Keratinocyte (primary cell): ENCODE results near the gene CLECL1. TPM values are rescaled to one million over a fixed set of nuclear protein-coding genes. Genes with fewer than 3 reads are reported as not detected.

Source experiments
- DNase-seq: peaks from one replicate; pipeline ENCODE4 v3.0.0-alpha.2; 2011; ENCODE audit warnings: low read depth, missing footprints, low spot score
- FAIRE-seq: peaks from 2 replicates; lab custom pipeline; 2011; peaks lifted over from hg19 to GRCh38; lab: Jason Lieb, UNC
- H2AFZ ChIP-seq: 2 replicates; pipeline ENCODE4 v1.6.0; 2012; ENCODE audit warnings: low read length, control low read depth, inconsistent platforms; ENCODE audit not compliant: control insufficient read depth
- H3K27ac ChIP-seq: 2 replicates; pipeline ENCODE4 v1.5.1; 2011; ENCODE audit warnings: low read length; ENCODE audit not compliant: control insufficient read depth, insufficient read depth
- H3K27me3 ChIP-seq: 3 replicates; pipeline ENCODE4 v1.6.0; 2011; ENCODE audit warnings: low read length; ENCODE audit not compliant: control insufficient read depth, insufficient read depth; ENCODE audit errors: extremely low read depth
- H3K36me3 ChIP-seq, 2 experiments: 2 replicates in 1 of 2; 3 replicates in 1 of 2; pipeline ENCODE4 v1.5.1; 2011; ENCODE audit warnings: low read length in 2 of 2, mild to moderate bottlenecking in 1 of 2; ENCODE audit not compliant: control insufficient read depth in 2 of 2, insufficient read depth in 2 of 2; ENCODE audit errors: extremely low read depth in 1 of 2
- H3K4me1 ChIP-seq: 3 replicates; pipeline ENCODE4 v1.5.1; 2011; ENCODE audit warnings: low read length; ENCODE audit not compliant: control insufficient read depth, insufficient read depth; ENCODE audit errors: extremely low read depth
- H3K4me2 ChIP-seq: 3 replicates; pipeline ENCODE4 v1.6.0; 2011; ENCODE audit warnings: low read depth, low read length; ENCODE audit not compliant: control insufficient read depth, insufficient read depth; ENCODE audit errors: extremely low read depth
- H3K4me3 ChIP-seq, 3 experiments: fragments of 200-600 bp in 1 of 3; sonication (generic) in 1 of 3; 2 replicates in 2 of 3; 3 replicates in 1 of 3; pipeline ENCODE4 v1.5.1; 2011 to 2016; ENCODE audit warnings: low read length in 3 of 3, mild to moderate bottlenecking in 3 of 3, control low read depth in 2 of 3, inconsistent platforms in 1 of 3, low read depth in 1 of 3, mixed read lengths in 1 of 3, mixed run types in 1 of 3, moderate library complexity in 1 of 3; ENCODE audit not compliant: control insufficient read depth in 2 of 3, insufficient read depth in 2 of 3; ENCODE audit errors: extremely low read depth in 1 of 3
- H3K79me2 ChIP-seq: 2 replicates; pipeline ENCODE4 v1.6.0; 2012; ENCODE audit warnings: low read length; ENCODE audit not compliant: control insufficient read depth, insufficient read depth
- H3K9ac ChIP-seq: 3 replicates; pipeline ENCODE4 v1.6.0; 2011; ENCODE audit warnings: low read length; ENCODE audit not compliant: control insufficient read depth, insufficient read depth; ENCODE audit errors: extremely low read depth
- H3K9me1 ChIP-seq: 3 replicates; pipeline ENCODE4 v1.6.0; 2011; ENCODE audit warnings: low read length; ENCODE audit not compliant: control insufficient read depth, insufficient read depth; ENCODE audit errors: extremely low read depth
- H3K9me3 ChIP-seq: 2 replicates; pipeline ENCODE4 v1.5.1; 2012; ENCODE audit warnings: low read depth, low read length; ENCODE audit not compliant: control insufficient read depth
- H4K20me1 ChIP-seq: 3 replicates; pipeline ENCODE4 v1.6.0; 2011; ENCODE audit warnings: low read length; ENCODE audit not compliant: control insufficient read depth, insufficient read depth; ENCODE audit errors: extremely low read depth
- EZH2 ChIP-seq: IDR thresholded peaks from one replicate; pipeline ENCODE4 v1.6.1; 2012; ENCODE audit warnings: inconsistent platforms, mild to moderate bottlenecking, low read length, moderate library complexity
- dilution Hi-C: fragments of 300-500 bp; cut with MboI; formaldehyde crosslinking; loops from one replicate; pipeline ENCODE4 v1.7.0; 2020; ENCODE audit warnings: low sequenced_read_pairs; ENCODE audit not compliant: extremely low pct_ligation_motif_present
- polyA plus RNA-seq, 5 experiments: library from polyadenylated mRNA; depleted of rRNA in 3 of 5; stranded (reverse) in 3 of 5; stranded (forward) in 1 of 5; unstranded in 1 of 5; fragments of >200 nt; gene quantifications; 1 replicate in 1 of 5; 2 replicates in 3 of 5; 3 replicates in 1 of 5; pipeline versions ENCODE4 v1.2.1 to v1.2.3, GENCODE V29; 2011 to 2012; ENCODE audit warnings: missing spikeins in 2 of 5, low read depth in 1 of 5, low replicate concordance in 1 of 5
- TF ChIP-seq, protein P1 (sequence below), 3 experiments: IDR thresholded peaks in 1 of 3; conservative IDR thresholded peaks in 1 of 3; optimal IDR thresholded peaks in 1 of 3; 2 replicates in 2 of 3; 3 replicates in 1 of 3; pipeline versions ENCODE3 to v1.5.1; 2011; ENCODE audit warnings: low read length in 3 of 3, mild to moderate bottlenecking in 3 of 3, moderate library complexity in 2 of 3, control low read depth in 1 of 3, inconsistent platforms in 1 of 3; ENCODE audit not compliant: insufficient read depth in 2 of 3; ENCODE audit errors: extremely low read depth in 1 of 3

Gene CLECL1
- polyA plus RNA-seq, 1 donor (not counting 4 experiments of a cell fraction or from before 2014, with no cell fraction given), result not detected

DNA sequence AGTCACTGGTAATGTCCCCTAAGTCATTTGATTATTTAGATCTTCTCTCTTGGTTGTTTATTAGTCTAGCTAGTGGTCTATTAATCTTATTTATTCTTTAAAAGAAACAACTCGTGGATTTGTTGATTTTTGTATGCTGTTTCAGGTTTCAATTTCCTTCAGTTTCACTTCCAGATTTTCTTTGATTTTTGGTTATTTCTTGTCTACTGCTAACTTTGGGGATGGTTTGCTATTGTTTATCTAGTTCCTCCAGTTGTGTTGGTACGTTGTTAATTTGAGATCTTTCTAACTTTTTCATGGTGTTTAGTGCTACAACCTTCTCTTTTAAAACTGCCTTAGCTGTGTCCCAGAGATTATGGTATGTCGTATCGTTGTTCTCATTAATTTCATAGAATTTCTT is 46.3 kb upstream of the CLECL1 start:
- Histone ChIP-seq H3K9me1 (no peaks in the 10 kb centered on the region), H3K9ac (no peak overlapping the region), H3K27ac (no peak overlapping the region), H3K79me2 (no peaks in the 10 kb centered on the region), H4K20me1 (no peaks in the 10 kb centered on the region), H3K4me3 (no peak overlapping the region), H3K4me2 (no peak overlapping the region), H3K36me3 (no peaks in the 10 kb centered on the region), H3K27me3 (no peaks in the 10 kb centered on the region), H3K9me3 (no peaks in the 10 kb centered on the region), H3K4me1 (no peaks in the 10 kb centered on the region), H2AFZ (no peak overlapping the region)
- TF ChIP-seq, protein P1, sequence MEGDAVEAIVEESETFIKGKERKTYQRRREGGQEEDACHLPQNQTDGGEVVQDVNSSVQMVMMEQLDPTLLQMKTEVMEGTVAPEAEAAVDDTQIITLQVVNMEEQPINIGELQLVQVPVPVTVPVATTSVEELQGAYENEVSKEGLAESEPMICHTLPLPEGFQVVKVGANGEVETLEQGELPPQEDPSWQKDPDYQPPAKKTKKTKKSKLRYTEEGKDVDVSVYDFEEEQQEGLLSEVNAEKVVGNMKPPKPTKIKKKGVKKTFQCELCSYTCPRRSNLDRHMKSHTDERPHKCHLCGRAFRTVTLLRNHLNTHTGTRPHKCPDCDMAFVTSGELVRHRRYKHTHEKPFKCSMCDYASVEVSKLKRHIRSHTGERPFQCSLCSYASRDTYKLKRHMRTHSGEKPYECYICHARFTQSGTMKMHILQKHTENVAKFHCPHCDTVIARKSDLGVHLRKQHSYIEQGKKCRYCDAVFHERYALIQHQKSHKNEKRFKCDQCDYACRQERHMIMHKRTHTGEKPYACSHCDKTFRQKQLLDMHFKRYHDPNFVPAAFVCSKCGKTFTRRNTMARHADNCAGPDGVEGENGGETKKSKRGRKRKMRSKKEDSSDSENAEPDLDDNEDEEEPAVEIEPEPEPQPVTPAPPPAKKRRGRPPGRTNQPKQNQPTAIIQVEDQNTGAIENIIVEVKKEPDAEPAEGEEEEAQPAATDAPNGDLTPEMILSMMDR (optimal IDR thresholded peaks at IDR 0.05 in 1 of 3, IDR thresholded peaks at IDR 0.05 in 1 of 3, conservative IDR thresholded peaks at IDR 0.05 in 1 of 3; ENCODE audit: extremely low read depth in 1 of 3, insufficient read depth in 2 of 3, low read length in 3 of 3), result no peak
- TF ChIP-seq EZH2, result no peak
- DNase-seq, result no peak
- dilution Hi-C loops, result no loop called here
- FAIRE-seq, result no peak

GRCh38 chr12:9776781-9777180 is 43.9 kb upstream of the CLECL1 start:
- FAIRE-seq (no peak), DNase-seq (no peak)
- Histone ChIP-seq H3K4me3 (no peak overlapping the region), H3K4me1 (no peaks in the 10 kb centered on the region), H3K79me2 (no peaks in the 10 kb centered on the region), H3K4me2 (no peak overlapping the region), H3K27me3 (no peaks in the 10 kb centered on the region), H4K20me1 (no peaks in the 10 kb centered on the region), H3K9me3 (no peaks in the 10 kb centered on the region), H3K9ac (no peak overlapping the region), H3K36me3 (no peaks in the 10 kb centered on the region), H3K9me1 (no peaks in the 10 kb centered on the region), H3K27ac (no peak overlapping the region), H2AFZ (no peak overlapping the region)
- TF ChIP-seq EZH2, result no peak
- TF ChIP-seq, protein P1 (optimal IDR thresholded peaks at IDR 0.05 in 1 of 3, IDR thresholded peaks at IDR 0.05 in 1 of 3, conservative IDR thresholded peaks at IDR 0.05 in 1 of 3; ENCODE audit: extremely low read depth in 1 of 3, insufficient read depth in 2 of 3, low read length in 3 of 3), result no peak
- dilution Hi-C loops, result no loop called here
